Lung (tissue), 12 donors: ENCODE data around the gene GALNT10. TPM values are rescaled to one million over a fixed set of nuclear protein-coding genes. Genes with fewer than 3 reads are reported as not detected.

Source experiments
- ATAC-seq: fragments of 200-7000 bp; cut with Tn5 transposase; one replicate; pipeline ENCODE4 v1.9.1; 2020; ENCODE audit warnings: moderate number of reproducible peaks; ENCODE audit not compliant: insufficient read depth, low FRiP score
- DNase-seq, 3 donors: peaks; one replicate each; pipeline ENCODE4 v3.0.0-alpha.2; 2013 to 2017
- H3K27ac ChIP-seq, 2 donors: one replicate each; pipeline ENCODE4 v1.5.1; 2013; ENCODE audit warnings: mild to moderate bottlenecking in 2 of 2, moderate library complexity in 2 of 2, control low read depth in 1 of 2, inconsistent platforms in 1 of 2, low read depth in 1 of 2, low read length in 1 of 2
- H3K27me3 ChIP-seq, 3 donors: one replicate each; pipeline ENCODE4 v1.5.1; 2013; ENCODE audit warnings: low read length in 2 of 3; ENCODE audit not compliant: control insufficient read depth in 3 of 3, insufficient read depth in 3 of 3
- H3K36me3 ChIP-seq, 4 donors: one replicate each; pipeline ENCODE4 v1.5.1; 2013; ENCODE audit warnings: low read length in 4 of 4, mild to moderate bottlenecking in 1 of 4, moderate library complexity in 1 of 4; ENCODE audit not compliant: control insufficient read depth in 4 of 4, insufficient read depth in 4 of 4
- H3K4me1 ChIP-seq, 5 donors: one replicate each; pipeline ENCODE4 v1.5.1; 2013; ENCODE audit warnings: low read length in 5 of 5, mild to moderate bottlenecking in 2 of 5, moderate library complexity in 1 of 5; ENCODE audit not compliant: control insufficient read depth in 5 of 5, insufficient read depth in 5 of 5
- H3K4me3 ChIP-seq: one replicate; pipeline ENCODE4 v1.5.1; 2013; ENCODE audit warnings: mild to moderate bottlenecking, control low read depth, moderate library complexity
- H3K9ac ChIP-seq, 2 donors: one replicate each; pipeline ENCODE4 v1.5.1; 2013; ENCODE audit warnings: low read length in 2 of 2, control low read depth in 1 of 2; ENCODE audit not compliant: insufficient read depth in 1 of 2
- H3K9me3 ChIP-seq, 4 donors: one replicate each; pipeline ENCODE4 v1.5.1; 2013; ENCODE audit warnings: low read length in 3 of 4, mild to moderate bottlenecking in 1 of 4, moderate library complexity in 1 of 4; ENCODE audit not compliant: control insufficient read depth in 4 of 4, insufficient read depth in 3 of 4
- CTCF ChIP-seq: IDR thresholded peaks from 2 replicates; pipeline ENCODE4 v1.5.1; 2012; ENCODE audit warnings: mild to moderate bottlenecking; ENCODE audit errors: control extremely low read depth, extremely low read depth
- WGBS, 2 donors: extraction: QIAGEN DNeasy Blood & Tissue Kit; methylation state at CpG; one replicate each; pipeline ENCODE4 v1.1.7; 2013; 5-methylcytosine and 5-hydroxymethylcytosine counted together
- polyA plus RNA-seq, 2 donors: library from polyadenylated mRNA; stranded (reverse); fragments of 200-250 nt; gene quantifications; one replicate each; pipeline ENCODE4 v1.2.1, GENCODE V29; 2013
- total RNA-seq, 2 donors: library from RNA; depleted of rRNA in 1 of 2; stranded (reverse); fragments of >200 nt in 1 of 2; gene quantifications; one replicate each; pipeline ENCODE4 v1.2.1, GENCODE V29; 2014 to 2021
- donor health status: control.
- donor health status: control.
- donor health status: Bipolar disorder and iron deficiency.
- donor health status: healthy.
- donor health status: DM: yes; HTN: yes; CAD: no.

Gene GALNT10
- total and polyA plus RNA-seq, 4 donors = 9.0 to 70.2 (median 22.0) TPM

- TF ChIP-seq CTCF = no peak
- Histone ChIP-seq H3K9ac (peak overlapping the region in 1 of 2 donors; percentile 30), H3K4me3 (no peak overlapping the region), H3K9me3 (no peaks in the 10 kb centered on the region), H3K27ac (no peak overlapping the region), H3K36me3 (peaks cover 0 to 1% (median 0%) of the 10 kb centered on the region in 4 donors), H3K27me3 (no peaks in the 10 kb centered on the region), H3K4me1 (peaks cover 7 to 15% (median 11%) of the 10 kb centered on the region in 5 donors)
- WGBS, 2 donors = 20 to 25% methylated on average over 8 of the region's 8 CpGs
- DNase-seq = peak; percentile 49 to 75 (median 73)
- no peak for ATAC-seq
Observed at GRCh38 chr5:154196955-154197652, 6.6 kb downstream of the GALNT10 start.

DNA sequence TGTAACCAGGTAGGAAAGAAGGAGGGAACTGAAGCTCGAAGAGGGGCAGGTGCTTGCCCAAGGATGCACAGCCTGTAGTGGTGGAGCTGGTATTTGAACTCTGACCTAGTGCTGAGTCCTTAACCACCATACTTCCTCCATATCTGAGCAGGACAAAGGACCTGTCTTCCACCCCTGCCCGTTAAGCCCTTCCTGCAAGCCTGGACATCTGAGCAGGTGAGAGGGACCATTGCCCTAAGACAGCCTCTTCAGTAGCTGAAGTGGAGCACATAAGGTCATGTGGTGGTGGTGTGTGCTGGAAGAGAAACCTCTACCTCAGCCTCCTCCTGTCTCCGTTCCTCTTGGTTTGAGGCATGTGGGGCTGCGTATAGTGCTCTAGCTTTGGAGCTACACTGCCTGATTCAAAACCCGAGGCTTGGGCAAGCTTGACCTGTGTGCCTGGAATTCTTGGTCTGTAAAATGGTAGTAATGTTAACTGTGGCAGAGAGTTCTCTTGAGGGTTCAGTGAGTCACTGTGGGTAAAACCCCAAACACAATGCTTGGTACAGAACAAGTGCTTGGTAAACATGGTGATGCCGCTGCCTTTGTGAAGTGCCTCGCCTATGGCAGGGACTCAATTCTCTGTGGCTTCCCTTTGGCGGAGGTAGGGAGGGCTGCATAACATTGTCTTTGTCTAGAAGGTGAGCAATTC is 7.4 kb downstream of the GALNT10 start:
- peak in 1 of 3 donors; percentile 29 for DNase-seq
- Histone ChIP-seq H3K4me3 (no peak overlapping the region), H3K27ac (peak overlapping the region in 1 of 2 donors; percentile 69), H3K9me3 (no peaks in the 10 kb centered on the region), H3K4me1 (peaks cover 7 to 15% (median 12%) of the 10 kb centered on the region in 5 donors), H3K9ac (peak overlapping the region in 1 of 2 donors; percentile 30), H3K27me3 (no peaks in the 10 kb centered on the region), H3K36me3 (peaks cover 0 to 1% (median 0%) of the 10 kb centered on the region in 4 donors)
- ATAC-seq = peak; percentile 75
- WGBS, 2 donors = 65 to 75% methylated on average over 8 of the region's 8 CpGs
- no peak for TF ChIP-seq CTCF

GRCh38 chr5:154198611-154199230 is 8.2 kb downstream of the GALNT10 start:
- peaks cover 7 to 15% (median 12%) of the 10 kb centered on the region in 5 donors for H3K4me1 ChIP-seq
- H3K27ac ChIP-seq = peak overlapping the region in 1 of 2 donors; percentile 69
- no peak overlapping the region for H3K4me3 ChIP-seq
- H3K9me3 ChIP-seq = no peaks in the 10 kb centered on the region
- H3K36me3 ChIP-seq = peaks cover 0 to 1% (median 0%) of the 10 kb centered on the region in 4 donors
- WGBS, 2 donors = 68 to 85% methylated on average over 4 of the region's 4 CpGs
- ATAC-seq (peak; percentile 35), DNase-seq (no peak)
- H3K27me3 ChIP-seq = no peaks in the 10 kb centered on the region
- no peak for TF ChIP-seq CTCF
- H3K9ac ChIP-seq = no peak overlapping the region
